Astrocyte of the cerebellum (primary cell): ENCODE measurements around the gene DACH1.

Experiments used
- DNase-seq: peaks from one replicate; pipeline ENCODE4 v3.0.0-alpha.2; 2011; ENCODE audit warnings: low read depth
- H3K4me3 ChIP-seq: 2 replicates; pipeline ENCODE4 v1.5.1; 2011; ENCODE audit warnings: mild to moderate bottlenecking, low read depth, low read length, moderate library complexity
- CTCF ChIP-seq: IDR thresholded peaks from 2 replicates; pipeline ENCODE4 v1.5.1; 2012; ENCODE audit warnings: low read length, low read depth, moderate library complexity, mild to moderate bottlenecking; ENCODE audit errors: missing control alignments
- in situ Hi-C: cut with HindIII; loops from 2 replicates; pipeline ENCODE4 v1.10.0; 2017; ENCODE audit warnings: low sequenced_read_pairs

DACH1 gene

DNA sequence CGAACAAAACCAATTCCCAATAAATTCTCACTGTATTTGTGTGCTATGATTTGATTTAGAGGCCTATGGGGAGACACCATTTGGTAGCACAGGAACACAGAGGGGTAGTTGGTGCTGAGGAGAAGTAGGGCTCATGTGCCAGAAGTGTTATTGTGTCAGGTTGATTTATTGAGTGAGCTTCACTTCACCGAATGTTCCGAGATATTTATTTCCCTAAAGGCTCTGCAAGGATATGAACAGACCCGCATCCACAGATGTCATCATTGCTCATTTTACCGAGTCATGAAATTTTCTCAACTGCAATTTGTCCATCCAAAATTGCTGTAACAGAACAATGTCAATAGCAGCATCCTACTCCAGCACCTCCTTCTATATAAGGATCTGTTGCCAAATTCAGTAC lies 69.5 kb downstream of the DACH1 start:
- no peak for DNase-seq
- no peak overlapping the region for H3K4me3 ChIP-seq
- no peak for TF ChIP-seq CTCF
- in situ Hi-C loops, result no loop called here

DNA sequence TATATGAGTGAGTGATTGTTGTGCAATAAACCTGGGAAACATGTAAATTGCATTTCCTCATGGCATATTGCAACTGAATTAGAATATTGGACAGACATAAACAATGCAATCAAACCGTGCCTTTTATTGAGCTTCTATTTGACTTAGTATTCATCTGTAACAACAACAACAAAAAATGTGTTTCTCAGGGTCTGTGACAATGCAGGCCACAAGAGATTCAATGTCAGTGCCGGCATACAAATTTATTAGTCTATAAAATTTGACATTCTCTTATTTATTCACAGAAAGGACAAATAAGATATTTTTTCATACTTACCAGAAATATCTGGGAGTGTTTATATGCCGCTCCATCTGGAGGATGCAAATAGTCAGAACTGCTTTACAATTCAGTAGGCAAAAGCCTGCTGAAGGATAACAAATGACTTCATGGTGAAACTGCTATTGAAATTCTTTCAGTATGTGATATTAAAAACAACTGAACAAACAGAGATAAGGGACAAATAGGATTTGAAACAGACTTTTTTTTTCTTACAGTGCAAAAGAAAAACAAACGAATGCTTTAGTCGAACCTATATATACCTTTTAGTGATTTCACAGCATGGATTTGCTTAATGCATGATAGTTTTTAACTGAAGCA lies 77.2 kb downstream of the DACH1 start:
- H3K4me3 ChIP-seq, result no peak overlapping the region
- TF ChIP-seq CTCF, result no peak
- no peak for DNase-seq
- in situ Hi-C loops, result no loop called here

DNA sequence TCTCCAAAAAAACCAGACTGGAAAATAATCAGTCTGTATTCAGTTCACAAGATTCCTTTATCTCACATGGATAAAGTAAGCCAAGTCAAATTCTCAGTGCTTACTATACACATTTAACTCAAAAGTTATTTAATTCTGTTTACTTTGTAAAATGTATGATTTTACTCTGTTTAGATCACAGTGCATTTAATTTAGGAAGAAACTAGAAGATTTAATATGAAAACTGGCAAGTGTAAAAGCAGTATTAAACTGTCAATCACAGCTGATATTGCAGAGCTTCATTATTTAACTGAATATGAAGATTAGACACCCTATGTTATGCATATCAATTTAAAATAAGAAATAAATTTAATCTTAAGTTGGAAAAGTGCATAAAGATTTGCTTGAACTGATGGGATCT lies 78.0 kb downstream of the DACH1 start:
- no peak for DNase-seq

DNA sequence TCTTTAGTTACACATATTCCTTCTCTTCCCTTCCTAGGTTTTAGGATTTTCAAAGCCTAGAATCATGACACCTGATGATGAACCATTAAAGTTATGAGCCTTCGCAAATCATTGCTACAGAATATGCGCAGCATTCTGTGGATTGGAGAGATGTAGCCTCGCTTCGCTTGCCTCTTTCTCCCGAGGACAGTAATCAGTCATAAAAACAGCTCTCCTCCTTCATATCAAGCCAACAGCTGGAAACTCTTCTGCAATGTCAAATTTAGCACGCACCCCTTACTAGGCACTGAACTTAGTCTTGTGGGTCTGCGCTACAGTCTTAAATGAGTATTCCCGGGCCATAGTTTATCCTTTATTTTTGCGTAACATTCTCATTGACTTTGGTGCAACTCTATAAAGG lies 79.6 kb downstream of the DACH1 start:
- no peak for DNase-seq
- no peak overlapping the region for H3K4me3 ChIP-seq
- TF ChIP-seq CTCF, result no peak
- in situ Hi-C loops, result no loop called here

More for the DNA sequence above, 78.0 kb downstream of the DACH1 start:
- TF ChIP-seq CTCF, result no peak
- no peak overlapping the region for H3K4me3 ChIP-seq
- in situ Hi-C loops, result no loop called here

- H3K4me3 ChIP-seq, result no peak overlapping the region
- TF ChIP-seq CTCF, result no peak
- in situ Hi-C loops, result no loop called here
- no peak for DNase-seq
Measured at GRCh38 chr13:71786875-71787274, 80.1 kb downstream of the DACH1 start.

DNA sequence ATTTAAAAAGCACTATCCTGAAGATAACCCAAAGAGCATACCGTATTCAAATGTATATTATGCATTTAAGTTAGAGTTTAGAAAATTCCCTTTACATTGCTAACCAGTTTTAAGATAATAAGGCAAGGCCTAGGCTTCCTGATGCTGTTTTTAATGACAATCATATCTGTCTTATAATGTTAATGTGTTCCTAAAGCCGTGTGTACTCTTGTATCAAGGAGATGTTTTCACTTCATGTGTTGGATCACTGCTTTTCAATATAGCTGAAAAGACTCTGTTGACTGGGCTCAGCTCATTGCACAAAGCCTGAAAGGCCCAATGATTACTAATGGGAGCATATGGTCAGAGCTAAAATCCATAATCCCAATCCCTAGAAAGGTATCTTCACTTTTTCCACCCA lies 81.6 kb downstream of the DACH1 start:
- DNase-seq, result no peak
- no peak for TF ChIP-seq CTCF
- H3K4me3 ChIP-seq, result no peak overlapping the region
- in situ Hi-C loops, result no loop called here
